Ectodermal cell (in vitro differentiated cells): ENCODE results near the gene B2M.
"Not testable (repeated sequence)": the region's sequence is repeated elsewhere in the genome, so short reads cannot be mapped to it uniquely, and the experiment has no call there.

Experiments used
- H3K27ac ChIP-seq: 2 replicates; pipeline ENCODE4 v1.7.0; 2013; ENCODE audit warnings: mild to moderate bottlenecking, low read depth, low read length; ENCODE audit not compliant: insufficient read depth, poor library complexity, severe bottlenecking
- H3K27me3 ChIP-seq: 2 replicates; pipeline ENCODE4 v1.7.0; 2013; ENCODE audit warnings: mild to moderate bottlenecking, low read length; ENCODE audit not compliant: insufficient read depth, control insufficient read depth, poor library complexity, severe bottlenecking
- H3K36me3 ChIP-seq: one replicate; pipeline ENCODE4 v1.7.0; 2013; ENCODE audit warnings: low read length; ENCODE audit not compliant: control insufficient read depth, insufficient read depth
- H3K4me1 ChIP-seq: one replicate; pipeline ENCODE4 v1.7.0; 2013; ENCODE audit warnings: low read length; ENCODE audit not compliant: control insufficient read depth, insufficient read depth
- H3K4me3 ChIP-seq: 2 replicates; pipeline ENCODE4 v1.7.0; 2013; ENCODE audit warnings: low read depth, low read length, control low read depth; ENCODE audit not compliant: insufficient read depth
- H3K9me3 ChIP-seq: 2 replicates; pipeline ENCODE4 v1.7.0; 2013; ENCODE audit warnings: mild to moderate bottlenecking, low read length, moderate library complexity; ENCODE audit not compliant: control insufficient read depth
- WGBS, 2 experiments: methylation state at CpG; one replicate each; pipeline ENCODE4 v1.1.7; 2013; ENCODE audit warnings: missing lambda C conversion rate in 2 of 2; 5-methylcytosine and 5-hydroxymethylcytosine counted together

B2M gene

DNA sequence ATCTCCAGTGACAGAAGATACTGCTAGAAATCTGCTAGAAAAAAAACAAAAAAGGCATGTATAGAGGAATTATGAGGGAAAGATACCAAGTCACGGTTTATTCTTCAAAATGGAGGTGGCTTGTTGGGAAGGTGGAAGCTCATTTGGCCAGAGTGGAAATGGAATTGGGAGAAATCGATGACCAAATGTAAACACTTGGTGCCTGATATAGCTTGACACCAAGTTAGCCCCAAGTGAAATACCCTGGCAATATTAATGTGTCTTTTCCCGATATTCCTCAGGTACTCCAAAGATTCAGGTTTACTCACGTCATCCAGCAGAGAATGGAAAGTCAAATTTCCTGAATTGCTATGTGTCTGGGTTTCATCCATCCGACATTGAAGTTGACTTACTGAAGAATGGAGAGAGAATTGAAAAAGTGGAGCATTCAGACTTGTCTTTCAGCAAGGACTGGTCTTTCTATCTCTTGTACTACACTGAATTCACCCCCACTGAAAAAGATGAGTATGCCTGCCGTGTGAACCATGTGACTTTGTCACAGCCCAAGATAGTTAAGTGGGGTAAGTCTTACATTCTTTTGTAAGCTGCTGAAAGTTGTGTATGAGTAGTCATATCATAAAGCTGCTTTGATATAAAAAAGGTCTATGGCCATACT, 4.0 kb downstream of the B2M start:
- Histone ChIP-seq H3K9me3 (no peaks in the 10 kb centered on the region), H3K36me3 (no peaks in the 10 kb centered on the region), H3K4me3 (no peak overlapping the region), H3K27me3 (peaks cover 17% of the 10 kb centered on the region), H3K27ac (no peak overlapping the region), H3K4me1 (no peaks in the 10 kb centered on the region)
- WGBS, 2 experiments: 92 to 93% methylated on average over 6 of the region's 6 CpGs

DNA sequence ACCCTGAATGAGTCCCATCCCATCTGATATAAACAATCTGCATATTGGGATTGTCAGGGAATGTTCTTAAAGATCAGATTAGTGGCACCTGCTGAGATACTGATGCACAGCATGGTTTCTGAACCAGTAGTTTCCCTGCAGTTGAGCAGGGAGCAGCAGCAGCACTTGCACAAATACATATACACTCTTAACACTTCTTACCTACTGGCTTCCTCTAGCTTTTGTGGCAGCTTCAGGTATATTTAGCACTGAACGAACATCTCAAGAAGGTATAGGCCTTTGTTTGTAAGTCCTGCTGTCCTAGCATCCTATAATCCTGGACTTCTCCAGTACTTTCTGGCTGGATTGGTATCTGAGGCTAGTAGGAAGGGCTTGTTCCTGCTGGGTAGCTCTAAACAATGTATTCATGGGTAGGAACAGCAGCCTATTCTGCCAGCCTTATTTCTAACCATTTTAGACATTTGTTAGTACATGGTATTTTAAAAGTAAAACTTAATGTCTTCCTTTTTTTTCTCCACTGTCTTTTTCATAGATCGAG, 4.5 kb downstream of the B2M start:
- H3K4me1 ChIP-seq: no peaks in the 10 kb centered on the region
- no peaks in the 10 kb centered on the region for H3K36me3 ChIP-seq
- no peak overlapping the region for H3K4me3 ChIP-seq
- H3K27me3 ChIP-seq: peaks cover 17% of the 10 kb centered on the region
- H3K27ac ChIP-seq: no peak overlapping the region
- no peaks in the 10 kb centered on the region for H3K9me3 ChIP-seq
- WGBS, 2 experiments: 82 to 89% methylated on average over 1 of the region's 2 CpGs

DNA sequence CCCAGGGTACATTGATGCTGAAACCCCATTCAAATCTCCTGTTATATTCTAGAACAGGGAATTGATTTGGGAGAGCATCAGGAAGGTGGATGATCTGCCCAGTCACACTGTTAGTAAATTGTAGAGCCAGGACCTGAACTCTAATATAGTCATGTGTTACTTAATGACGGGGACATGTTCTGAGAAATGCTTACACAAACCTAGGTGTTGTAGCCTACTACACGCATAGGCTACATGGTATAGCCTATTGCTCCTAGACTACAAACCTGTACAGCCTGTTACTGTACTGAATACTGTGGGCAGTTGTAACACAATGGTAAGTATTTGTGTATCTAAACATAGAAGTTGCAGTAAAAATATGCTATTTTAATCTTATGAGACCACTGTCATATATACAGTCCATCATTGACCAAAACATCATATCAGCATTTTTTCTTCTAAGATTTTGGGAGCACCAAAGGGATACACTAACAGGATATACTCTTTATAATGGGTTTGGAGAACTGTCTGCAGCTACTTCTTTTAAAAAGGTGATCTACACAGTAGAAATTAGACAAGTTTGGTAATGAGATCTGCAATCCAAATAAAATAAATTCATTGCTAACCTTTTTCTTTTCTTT, 5.8 kb downstream of the B2M start:
- Histone ChIP-seq H3K36me3 (no peaks in the 10 kb centered on the region), H3K27ac (no peak overlapping the region), H3K4me1 (no peaks in the 10 kb centered on the region), H3K4me3 (no peak overlapping the region), H3K9me3 (no peaks in the 10 kb centered on the region), H3K27me3 (peaks cover 9% of the 10 kb centered on the region)
- 93 to 100% methylated on average over 2 of the region's 2 CpGs for WGBS, 2 experiments

DNA sequence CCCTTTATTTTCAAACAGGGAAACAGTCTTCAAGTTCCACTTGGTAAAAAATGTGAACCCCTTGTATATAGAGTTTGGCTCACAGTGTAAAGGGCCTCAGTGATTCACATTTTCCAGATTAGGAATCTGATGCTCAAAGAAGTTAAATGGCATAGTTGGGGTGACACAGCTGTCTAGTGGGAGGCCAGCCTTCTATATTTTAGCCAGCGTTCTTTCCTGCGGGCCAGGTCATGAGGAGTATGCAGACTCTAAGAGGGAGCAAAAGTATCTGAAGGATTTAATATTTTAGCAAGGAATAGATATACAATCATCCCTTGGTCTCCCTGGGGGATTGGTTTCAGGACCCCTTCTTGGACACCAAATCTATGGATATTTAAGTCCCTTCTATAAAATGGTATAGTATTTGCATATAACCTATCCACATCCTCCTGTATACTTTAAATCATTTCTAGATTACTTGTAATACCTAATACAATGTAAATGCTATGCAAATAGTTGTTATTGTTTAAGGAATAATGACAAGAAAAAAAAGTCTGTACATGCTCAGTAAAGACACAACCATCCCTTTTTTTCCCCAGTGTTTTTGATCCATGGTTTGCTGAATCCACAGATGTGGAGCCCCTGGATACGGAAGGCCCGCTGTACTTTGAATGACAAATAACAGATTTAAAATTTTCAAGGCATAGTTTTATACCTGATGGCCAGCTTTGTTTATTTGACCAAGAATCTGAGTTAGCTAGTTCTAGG, 7.0 kb downstream of the B2M start:
- H3K27ac ChIP-seq: no peak overlapping the region
- H3K27me3 ChIP-seq: no peaks in the 10 kb centered on the region
- no peaks in the 10 kb centered on the region for H3K36me3 ChIP-seq
- H3K9me3 ChIP-seq: no peaks in the 10 kb centered on the region
- H3K4me3 ChIP-seq: no peak overlapping the region
- no peaks in the 10 kb centered on the region for H3K4me1 ChIP-seq
- WGBS, 2 experiments: 70 to 98% methylated on average over 3 to 4 of the region's 4 CpGs

DNA sequence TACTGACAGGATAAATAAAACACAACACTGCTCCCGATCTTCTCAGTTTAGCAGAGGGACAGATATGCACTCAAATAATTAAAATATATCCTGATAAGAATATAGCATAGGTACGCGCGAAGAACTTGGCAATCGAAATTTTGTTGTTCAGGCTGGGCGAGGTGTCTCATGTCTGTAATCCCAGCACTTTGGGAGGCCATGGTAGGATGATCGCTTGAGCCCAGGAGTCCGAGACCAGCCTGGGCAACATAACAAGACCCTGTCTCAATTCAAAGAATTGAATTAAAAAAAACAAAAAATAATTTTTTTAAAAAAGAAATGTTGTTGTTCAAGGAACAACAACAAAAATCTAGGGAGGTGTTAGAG, 7.6 kb downstream of the B2M start:
- Histone ChIP-seq H3K4me3 (no peak overlapping the region), H3K4me1 (no peaks in the 10 kb centered on the region), H3K27me3 (no peaks in the 10 kb centered on the region), H3K27ac (no peak overlapping the region), H3K36me3 (no peaks in the 10 kb centered on the region), H3K9me3 (no peaks in the 10 kb centered on the region)
- 91 to 96% methylated on average over 7 to 8 of the region's 8 CpGs for WGBS, 2 experiments

GRCh38 chr15:44719293-44719999, 8.1 kb downstream of the B2M start:
- Histone ChIP-seq H3K4me1 (no peaks in the 10 kb centered on the region), H3K36me3 (no peaks in the 10 kb centered on the region), H3K4me3 (no peak overlapping the region), H3K9me3 (no peaks in the 10 kb centered on the region), H3K27ac (no peak overlapping the region), H3K27me3 (no peaks in the 10 kb centered on the region)
- WGBS, 2 experiments: 96% methylated on average over 4 of the region's 4 CpGs

DNA sequence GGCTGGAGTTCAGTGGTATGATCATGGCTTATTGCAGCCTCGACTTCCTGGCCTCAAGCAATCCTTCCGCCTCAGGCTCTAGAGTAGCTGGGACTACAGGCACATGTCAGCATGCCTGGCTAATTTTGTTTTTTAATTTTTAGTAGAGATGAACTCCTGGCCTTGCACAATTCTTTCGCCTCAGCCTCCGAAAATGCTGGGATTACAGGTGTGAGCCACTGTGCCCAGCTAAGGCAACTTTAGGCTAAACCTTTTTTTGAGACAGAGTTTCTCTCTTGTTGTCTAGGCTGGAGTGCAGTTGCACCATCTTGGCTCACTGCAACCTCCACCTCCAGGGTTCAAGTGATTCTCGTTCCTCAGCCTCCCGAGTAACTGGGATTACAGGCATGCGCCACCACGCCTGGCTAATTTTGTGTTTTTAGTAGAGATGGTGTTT, 8.7 kb downstream of the B2M start:
- not testable (repeated sequence) for H3K4me3 ChIP-seq, H3K4me1 ChIP-seq, H3K27ac ChIP-seq, H3K27me3 ChIP-seq, H3K9me3 ChIP-seq, H3K36me3 ChIP-seq
- WGBS, 2 experiments: 91 to 93% methylated on average over 8 of the region's 8 CpGs

DNA sequence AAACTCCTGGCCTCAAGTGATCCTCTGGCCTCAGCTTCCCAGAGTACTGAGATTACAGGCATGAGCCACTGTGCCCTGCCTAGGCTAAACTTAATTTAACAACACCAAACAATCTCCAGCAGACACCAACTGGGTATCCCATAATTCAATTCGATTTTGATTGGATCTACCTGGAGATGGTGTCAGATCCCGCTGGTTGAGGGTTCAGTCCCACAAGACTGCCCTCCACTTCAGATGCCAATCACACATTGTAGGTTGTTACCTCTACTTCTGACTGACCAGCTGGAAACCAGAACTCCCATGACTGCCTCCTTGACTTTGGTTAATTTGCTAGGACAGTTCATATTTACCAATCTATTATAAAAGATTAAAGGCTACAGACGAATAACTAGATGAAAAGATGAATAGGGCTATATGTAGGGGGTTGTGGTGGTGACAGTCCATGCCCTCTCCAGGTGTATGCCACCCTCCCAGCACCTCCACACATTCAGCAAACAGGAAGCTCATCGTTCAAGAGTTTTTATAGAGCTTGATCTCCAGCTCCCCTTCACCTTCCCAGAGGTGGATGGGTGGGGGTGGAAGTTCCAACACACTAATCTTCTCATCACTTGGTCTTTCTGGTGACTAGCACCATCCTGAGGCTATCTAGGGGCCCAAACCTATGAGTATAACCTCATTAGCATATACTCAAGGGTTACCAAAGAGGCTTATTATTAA, 9.3 kb downstream of the B2M start:
- H3K27ac ChIP-seq: no peak overlapping the region
- H3K27me3 ChIP-seq: no peaks in the 10 kb centered on the region
- no peak overlapping the region for H3K4me3 ChIP-seq
- no peaks in the 10 kb centered on the region for H3K9me3 ChIP-seq
- H3K4me1 ChIP-seq: no peaks in the 10 kb centered on the region
- WGBS, 2 experiments: 93 to 94% methylated on average over 2 to 3 of the region's 4 CpGs
- no peaks in the 10 kb centered on the region for H3K36me3 ChIP-seq

DNA sequence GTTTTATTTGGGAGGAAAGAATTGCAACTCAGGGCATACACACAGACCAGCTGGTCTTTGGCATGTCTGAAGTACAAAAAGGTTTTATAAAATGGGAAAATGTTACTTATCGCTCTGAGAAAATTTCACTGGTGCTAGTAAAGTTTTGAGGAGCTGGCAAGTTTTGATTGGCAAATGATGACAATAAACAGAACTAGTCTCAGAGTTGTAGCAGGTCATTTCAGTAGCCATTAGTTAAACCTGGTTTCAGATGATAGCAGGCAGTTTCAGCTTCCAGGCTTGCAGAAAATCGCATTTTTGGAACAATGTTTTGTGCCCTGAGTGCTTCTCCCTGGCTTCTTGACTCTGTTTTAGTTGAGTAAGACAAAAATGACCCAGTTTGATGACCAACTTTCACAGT, 10.7 kb downstream of the B2M start:
- Histone ChIP-seq H3K4me3 (no peak overlapping the region), H3K4me1 (no peaks in the 10 kb centered on the region), H3K27me3 (no peaks in the 10 kb centered on the region), H3K9me3 (no peaks in the 10 kb centered on the region), H3K27ac (no peak overlapping the region), H3K36me3 (no peaks in the 10 kb centered on the region)
- WGBS, 2 experiments: 91 to 93% methylated on average over 2 of the region's 2 CpGs
